ENCODE measurements around the gene ALB. TPM values are rescaled to one million over a fixed set of nuclear protein-coding genes. Genes with fewer than 3 reads are reported as not detected.

ALB gene
- total and polyA plus RNA-seq, 2 of the 8 experiments (the other 6 are each of a cell fraction or from before 2014, with no cell fraction given), result 0.12 TPM; not detected in 1

DNA sequence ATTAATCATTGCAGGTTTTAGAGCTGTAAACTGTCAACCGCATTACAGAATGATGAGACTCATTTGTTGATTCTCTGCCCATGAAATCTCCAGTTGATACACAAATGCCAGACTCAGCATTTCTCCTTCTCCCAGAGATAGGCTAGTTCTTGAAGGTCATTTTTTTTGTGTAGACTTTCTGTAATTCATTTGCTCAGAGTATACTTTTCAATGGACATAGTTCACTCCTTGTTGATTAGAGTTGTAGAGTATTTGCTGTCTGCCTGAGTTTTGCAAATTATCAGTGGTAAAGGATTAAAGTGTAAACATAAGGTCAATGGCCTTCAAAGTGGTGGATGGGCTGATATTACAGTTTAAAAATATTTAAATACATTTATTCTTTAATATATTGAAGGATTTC lies 15.2 kb upstream of the ALB start (continued):
- TF ChIP-seq, protein P1, sequence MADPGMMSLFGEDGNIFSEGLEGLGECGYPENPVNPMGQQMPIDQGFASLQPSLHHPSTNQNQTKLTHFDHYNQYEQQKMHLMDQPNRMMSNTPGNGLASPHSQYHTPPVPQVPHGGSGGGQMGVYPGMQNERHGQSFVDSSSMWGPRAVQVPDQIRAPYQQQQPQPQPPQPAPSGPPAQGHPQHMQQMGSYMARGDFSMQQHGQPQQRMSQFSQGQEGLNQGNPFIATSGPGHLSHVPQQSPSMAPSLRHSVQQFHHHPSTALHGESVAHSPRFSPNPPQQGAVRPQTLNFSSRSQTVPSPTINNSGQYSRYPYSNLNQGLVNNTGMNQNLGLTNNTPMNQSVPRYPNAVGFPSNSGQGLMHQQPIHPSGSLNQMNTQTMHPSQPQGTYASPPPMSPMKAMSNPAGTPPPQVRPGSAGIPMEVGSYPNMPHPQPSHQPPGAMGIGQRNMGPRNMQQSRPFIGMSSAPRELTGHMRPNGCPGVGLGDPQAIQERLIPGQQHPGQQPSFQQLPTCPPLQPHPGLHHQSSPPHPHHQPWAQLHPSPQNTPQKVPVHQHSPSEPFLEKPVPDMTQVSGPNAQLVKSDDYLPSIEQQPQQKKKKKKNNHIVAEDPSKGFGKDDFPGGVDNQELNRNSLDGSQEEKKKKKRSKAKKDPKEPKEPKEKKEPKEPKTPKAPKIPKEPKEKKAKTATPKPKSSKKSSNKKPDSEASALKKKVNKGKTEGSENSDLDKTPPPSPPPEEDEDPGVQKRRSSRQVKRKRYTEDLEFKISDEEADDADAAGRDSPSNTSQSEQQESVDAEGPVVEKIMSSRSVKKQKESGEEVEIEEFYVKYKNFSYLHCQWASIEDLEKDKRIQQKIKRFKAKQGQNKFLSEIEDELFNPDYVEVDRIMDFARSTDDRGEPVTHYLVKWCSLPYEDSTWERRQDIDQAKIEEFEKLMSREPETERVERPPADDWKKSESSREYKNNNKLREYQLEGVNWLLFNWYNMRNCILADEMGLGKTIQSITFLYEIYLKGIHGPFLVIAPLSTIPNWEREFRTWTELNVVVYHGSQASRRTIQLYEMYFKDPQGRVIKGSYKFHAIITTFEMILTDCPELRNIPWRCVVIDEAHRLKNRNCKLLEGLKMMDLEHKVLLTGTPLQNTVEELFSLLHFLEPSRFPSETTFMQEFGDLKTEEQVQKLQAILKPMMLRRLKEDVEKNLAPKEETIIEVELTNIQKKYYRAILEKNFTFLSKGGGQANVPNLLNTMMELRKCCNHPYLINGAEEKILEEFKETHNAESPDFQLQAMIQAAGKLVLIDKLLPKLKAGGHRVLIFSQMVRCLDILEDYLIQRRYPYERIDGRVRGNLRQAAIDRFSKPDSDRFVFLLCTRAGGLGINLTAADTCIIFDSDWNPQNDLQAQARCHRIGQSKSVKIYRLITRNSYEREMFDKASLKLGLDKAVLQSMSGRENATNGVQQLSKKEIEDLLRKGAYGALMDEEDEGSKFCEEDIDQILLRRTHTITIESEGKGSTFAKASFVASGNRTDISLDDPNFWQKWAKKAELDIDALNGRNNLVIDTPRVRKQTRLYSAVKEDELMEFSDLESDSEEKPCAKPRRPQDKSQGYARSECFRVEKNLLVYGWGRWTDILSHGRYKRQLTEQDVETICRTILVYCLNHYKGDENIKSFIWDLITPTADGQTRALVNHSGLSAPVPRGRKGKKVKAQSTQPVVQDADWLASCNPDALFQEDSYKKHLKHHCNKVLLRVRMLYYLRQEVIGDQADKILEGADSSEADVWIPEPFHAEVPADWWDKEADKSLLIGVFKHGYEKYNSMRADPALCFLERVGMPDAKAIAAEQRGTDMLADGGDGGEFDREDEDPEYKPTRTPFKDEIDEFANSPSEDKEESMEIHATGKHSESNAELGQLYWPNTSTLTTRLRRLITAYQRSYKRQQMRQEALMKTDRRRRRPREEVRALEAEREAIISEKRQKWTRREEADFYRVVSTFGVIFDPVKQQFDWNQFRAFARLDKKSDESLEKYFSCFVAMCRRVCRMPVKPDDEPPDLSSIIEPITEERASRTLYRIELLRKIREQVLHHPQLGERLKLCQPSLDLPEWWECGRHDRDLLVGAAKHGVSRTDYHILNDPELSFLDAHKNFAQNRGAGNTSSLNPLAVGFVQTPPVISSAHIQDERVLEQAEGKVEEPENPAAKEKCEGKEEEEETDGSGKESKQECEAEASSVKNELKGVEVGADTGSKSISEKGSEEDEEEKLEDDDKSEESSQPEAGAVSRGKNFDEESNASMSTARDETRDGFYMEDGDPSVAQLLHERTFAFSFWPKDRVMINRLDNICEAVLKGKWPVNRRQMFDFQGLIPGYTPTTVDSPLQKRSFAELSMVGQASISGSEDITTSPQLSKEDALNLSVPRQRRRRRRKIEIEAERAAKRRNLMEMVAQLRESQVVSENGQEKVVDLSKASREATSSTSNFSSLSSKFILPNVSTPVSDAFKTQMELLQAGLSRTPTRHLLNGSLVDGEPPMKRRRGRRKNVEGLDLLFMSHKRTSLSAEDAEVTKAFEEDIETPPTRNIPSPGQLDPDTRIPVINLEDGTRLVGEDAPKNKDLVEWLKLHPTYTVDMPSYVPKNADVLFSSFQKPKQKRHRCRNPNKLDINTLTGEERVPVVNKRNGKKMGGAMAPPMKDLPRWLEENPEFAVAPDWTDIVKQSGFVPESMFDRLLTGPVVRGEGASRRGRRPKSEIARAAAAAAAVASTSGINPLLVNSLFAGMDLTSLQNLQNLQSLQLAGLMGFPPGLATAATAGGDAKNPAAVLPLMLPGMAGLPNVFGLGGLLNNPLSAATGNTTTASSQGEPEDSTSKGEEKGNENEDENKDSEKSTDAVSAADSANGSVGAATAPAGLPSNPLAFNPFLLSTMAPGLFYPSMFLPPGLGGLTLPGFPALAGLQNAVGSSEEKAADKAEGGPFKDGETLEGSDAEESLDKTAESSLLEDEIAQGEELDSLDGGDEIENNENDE (IDR thresholded peaks at IDR 0.05; ENCODE audit: insufficient replicate concordance, low read length), result no peak
- TF ChIP-seq TEAD4 (IDR thresholded peaks at IDR 0.05; ENCODE audit: low read depth, low read length), result no peak
- TF ChIP-seq EP300 (IDR thresholded peaks at IDR 0.05; ENCODE audit: borderline replicate concordance in 1 of 2, low read depth in 2 of 2, low read length in 2 of 2), result no peak
- TF ChIP-seq FOSL1 (IDR thresholded peaks at IDR 0.05; ENCODE audit: insufficient read depth, low read depth, low read length), result no peak

All from H1 (cell line).